Stimulated activated CD8-positive, alpha-beta memory T cell treated with anti-CD3 and anti-CD28 coated beads, Interleukin-7, amount 100 ng/mL, for 4 hours (primary cell): Measurements from ENCODE around the gene SIX2.

Experiments used
- DNase-seq, 2 donors: peaks; one replicate each; pipeline ENCODE4 v3.0.0-alpha.2; 2020; ENCODE audit warnings: low read depth in 2 of 2

Gene SIX2

DNA sequence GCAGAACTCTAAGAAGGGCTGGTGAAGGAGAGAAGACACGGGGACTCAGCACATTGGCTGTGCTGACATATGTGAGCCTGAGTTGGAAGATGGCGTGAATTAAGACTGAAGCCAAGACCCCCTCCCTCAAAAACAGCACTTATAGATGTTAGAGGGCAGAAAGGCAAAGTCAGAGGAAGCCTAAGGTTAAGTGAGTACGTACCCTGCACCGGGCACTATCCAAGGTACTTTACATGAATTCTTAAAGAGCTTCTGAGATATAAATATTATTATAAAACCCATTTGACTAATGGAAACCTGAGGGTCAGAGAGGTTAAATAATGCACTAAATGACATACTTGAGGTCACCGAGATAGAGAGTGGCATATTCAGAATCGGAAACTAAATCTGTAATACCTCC lies 42.2 kb downstream of the SIX2 start:
- no peak for DNase-seq

GRCh38 chr2:44965684-44966083 lies 43.6 kb downstream of the SIX2 start:
- DNase-seq: no peak

- no peak for DNase-seq
Observed at GRCh38 chr2:44964752-44965236, 44.5 kb downstream of the SIX2 start.

- DNase-seq: no peak
Observed at GRCh38 chr2:44962176-44962695, 47.0 kb downstream of the SIX2 start.

DNA sequence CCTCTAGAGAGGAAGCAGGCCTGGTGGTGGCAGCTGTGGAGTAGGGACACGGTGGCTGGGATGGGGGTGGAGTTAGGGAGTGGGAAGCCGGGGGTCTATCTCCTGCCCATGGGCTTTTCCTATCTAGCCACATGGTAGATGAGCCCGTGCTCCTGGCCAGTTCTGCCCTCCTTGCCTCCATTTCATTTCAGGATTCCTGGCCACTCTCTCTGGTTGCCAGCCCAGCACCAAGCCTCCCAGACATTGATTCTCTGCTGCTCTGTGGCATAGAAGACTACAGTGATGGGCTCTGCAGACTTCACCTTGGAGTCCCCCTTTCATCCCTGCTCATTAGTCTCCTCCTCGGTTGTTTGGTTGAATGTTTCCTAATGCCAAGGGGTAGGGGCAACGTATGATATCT lies 48.4 kb downstream of the SIX2 start:
- DNase-seq: no peak

GRCh38 chr2:44959855-44960254 lies 49.4 kb downstream of the SIX2 start:
- no peak for DNase-seq

DNA sequence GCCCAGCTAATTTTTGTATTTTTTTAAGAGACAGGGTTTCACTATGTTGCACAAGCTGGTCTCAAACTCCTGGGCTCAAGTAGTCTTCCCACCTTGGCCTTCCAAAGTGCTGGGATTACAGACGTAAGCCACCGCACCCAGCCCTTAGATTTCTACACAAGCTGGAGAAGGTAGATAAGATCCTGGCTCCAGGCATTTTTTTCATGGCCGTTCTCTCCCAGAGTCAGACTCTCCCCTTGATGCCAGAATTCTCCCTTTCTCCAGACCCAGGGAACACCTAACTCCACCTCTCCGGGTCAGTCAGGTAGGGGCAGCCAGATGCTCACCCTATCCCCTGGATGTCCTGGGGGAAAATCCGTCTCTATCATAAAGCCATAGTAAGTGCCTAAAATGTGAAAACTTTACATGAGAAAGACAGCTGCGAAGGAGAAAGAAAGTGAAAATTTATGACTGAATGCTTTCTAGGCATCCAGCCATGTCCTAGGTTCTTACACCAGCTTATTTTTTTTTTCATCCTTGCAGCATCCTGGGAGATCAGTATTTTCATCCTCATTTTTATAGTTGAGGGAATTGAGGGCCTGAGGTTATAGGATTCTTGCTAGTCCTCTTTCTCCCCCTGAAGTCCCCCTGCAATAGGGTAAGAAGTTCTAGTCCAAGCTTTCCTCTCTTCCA lies 51.5 kb downstream of the SIX2 start:
- no peak for DNase-seq

DNA sequence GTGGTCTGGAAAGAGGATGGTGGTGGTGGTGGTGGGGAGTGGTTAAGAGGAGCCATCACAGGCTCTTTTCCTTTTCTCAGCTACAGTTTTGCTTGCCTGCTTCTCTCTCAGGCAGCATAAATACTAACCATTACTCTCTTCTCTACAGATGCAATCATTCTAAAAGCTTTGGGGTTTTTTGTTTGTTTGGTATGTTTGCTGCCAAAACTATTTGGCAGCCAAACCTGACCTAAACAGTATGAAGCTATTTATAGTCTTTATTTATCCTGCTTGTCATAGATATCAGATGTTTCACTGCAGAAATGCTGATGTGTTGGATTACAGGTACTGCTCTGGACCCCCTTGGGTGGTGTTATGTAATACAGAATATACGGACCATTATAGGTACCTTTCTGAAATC lies 52.4 kb downstream of the SIX2 start:
- no peak for DNase-seq

GRCh38 chr2:44955593-44956392 lies 53.5 kb downstream of the SIX2 start:
- peak; percentile 33 to 58 for DNase-seq
